T-helper 9 cell (primary cell): ENCODE data around the gene UNC13A.
"Not testable (repeated sequence)": the region's sequence is repeated elsewhere in the genome, so short reads cannot be mapped to it uniquely, and the experiment has no call there.

Experiments used
- DNase-seq: peaks from one replicate; pipeline ENCODE4 v3.0.0-alpha.2; 2020

The UNC13A gene

DNA sequence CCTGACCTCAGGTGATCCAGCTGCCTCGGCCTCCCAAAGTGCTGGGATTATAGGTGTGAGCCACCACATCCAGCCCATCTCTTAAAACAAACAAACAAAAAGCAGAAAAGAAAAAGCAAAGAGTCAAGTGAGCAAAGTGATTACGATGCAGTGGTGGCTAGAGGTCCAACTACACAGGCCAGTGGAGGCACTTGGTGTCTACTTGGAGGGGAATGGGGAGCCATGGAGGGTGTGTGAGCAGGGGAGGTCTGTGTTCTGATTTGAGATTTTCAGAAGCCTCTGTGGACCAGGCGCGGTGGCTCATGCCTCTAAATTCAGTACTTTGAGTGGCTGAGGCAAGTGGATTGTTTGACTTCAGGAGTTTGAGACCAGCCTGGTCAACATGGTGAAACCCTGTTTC, 126.1 kb downstream of the UNC13A start:
- DNase-seq: no peak

DNA sequence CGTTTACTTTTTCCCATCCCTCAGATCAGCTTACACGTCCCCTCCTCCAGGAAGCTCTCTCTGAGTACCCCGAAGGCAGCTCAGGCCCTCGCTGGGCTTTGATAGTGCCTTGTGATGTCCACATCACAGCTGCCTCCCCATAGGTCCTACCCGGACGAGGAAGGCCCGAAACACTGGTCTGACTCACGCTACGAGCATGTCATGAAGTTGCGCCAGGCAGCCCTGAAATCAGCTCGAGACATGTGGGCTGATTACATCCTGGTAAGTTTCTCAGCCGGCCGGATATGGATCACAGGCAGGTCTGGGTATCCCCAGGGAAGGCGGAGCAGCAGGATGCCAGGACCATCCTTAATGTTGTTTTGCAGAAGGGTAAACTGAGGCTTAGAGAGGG, 128.0 kb downstream of the UNC13A start:
- DNase-seq: no peak

DNA sequence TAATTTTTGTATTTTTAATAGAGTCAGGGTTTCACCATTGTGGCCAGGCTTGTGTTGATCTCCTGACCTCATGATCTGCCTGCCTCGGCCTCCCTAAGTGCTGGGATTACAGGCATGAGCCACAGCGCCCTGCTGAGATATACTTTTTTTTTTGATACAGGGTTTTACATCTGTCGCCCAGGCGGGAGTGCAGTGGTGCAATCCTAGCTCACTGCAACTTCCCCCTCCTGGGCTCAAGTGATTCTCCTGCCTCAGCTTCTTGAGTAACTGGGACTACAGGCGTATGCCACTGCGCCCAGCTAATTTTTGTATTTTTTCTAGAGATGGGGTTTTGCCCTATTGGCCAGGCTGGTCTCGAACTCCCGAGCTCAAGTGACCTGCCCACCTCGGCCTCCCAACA, 130.7 kb downstream of the UNC13A start:
- DNase-seq: no peak

DNA sequence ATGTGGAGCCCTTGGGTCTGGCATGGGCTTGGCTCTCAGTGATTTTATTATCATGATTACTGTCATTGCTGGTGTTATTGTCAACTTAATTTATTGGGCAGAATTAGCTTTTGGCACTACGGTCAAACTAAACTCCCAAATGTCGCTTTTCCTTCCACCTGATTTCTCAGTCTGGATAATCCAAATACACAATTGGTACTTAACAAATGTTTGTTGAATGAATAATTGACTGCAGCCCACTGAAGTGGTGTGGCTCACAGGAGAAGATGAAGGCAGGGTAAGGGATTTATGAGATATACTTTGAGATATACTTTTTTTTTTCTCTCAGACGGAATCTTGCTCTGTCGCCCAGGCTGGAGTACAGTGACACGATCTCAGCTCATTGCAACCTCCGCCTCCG, 131.2 kb downstream of the UNC13A start:
- no peak for DNase-seq

DNA sequence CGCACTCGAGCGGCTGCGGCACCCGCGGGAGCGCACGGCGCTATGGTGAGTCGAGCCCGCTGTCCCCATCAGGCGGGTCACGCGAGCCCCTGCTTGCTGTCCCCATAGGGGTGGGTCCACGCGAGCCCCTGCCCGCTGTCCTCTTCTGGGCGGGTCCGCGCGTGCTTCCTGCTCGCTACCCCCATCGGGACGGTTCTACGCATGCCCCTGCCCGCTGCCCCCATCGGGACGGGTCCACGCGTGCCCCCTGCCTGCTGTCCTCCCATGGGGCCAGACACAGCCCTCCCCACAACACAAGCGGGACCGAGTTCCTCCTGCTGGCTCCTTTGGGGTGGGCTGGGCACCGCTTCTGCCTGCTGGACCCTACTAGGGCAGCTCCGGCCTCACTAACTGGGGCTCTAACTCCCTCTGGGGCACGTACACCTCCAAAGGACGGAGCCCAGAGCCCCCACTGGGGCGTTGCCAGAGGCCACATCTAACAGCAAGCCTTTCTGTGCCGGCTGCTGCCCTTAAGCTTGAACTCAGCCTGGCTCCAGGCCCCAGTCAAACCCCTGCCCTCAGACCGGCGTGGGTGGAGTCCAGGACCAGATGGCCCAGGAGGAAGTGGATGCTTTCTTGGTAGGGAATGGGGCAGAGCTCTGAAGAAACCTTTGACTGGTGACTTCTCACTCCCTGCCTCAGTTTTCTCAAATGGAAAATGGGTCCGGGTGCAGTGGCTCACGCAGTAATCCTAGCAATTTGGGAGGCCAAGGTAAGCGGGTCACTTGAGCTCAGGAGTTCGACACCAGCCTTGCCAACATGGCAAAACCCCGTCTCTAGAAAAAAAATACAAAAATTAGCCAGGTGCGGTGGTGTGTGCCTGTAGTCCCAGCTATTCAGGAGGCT, 132.0 kb downstream of the UNC13A start:
- DNase-seq: no peak

DNA sequence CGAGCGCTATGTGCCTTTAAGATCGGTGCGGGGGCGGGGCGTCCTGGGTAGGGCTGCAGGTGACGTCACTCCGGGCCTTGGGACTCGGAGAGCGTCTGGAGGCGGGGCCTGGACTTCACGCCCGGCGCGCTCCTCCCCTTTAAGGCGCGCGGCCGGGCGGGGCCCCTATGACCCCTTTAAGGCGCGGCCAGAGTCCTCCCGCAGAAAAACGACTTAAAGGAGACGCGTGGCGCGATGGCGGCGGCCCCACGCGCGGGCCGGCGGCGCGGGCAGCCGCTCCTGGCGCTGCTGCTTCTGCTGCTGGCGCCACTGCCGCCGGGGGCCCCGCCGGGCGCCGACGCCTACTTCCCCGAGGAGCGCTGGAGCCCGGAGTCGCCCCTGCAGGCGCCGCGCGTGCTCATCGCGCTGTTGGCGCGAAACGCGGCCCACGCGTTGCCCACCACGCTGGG, 132.7 kb downstream of the UNC13A start, which contains the start of gene COLGALT1:
COLGALT1 (plus strand) TSS at position 170 of the 449 bp plus-strand sequence; CDS start at position 235, 65 bp downstream.
- DNase-seq: peak; percentile 98

DNA sequence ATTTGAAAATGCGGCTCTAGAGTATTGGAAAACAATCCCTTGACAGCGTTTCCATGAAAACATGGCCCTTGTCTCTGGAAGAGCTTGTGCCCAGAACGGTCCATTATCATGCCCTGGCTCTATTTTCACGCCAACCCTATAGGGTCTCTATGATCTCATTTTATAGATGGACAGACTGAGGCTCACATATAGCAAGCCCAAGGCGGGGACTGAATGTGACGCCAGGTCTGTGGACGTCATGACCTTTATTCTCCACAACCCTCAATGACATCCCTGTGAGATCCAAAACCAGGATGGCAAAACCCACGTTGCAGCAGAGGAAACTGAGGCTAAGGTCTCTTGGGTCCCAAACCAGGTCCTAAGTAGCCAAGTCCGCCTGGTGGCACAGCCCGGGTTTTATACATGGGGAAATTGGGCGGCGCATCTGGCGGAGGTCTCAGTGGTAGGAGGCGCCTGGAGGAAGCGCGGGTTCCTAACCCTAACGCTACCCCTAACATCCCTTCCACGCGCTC, 133.1 kb downstream of the UNC13A start:
- no peak for DNase-seq

DNA sequence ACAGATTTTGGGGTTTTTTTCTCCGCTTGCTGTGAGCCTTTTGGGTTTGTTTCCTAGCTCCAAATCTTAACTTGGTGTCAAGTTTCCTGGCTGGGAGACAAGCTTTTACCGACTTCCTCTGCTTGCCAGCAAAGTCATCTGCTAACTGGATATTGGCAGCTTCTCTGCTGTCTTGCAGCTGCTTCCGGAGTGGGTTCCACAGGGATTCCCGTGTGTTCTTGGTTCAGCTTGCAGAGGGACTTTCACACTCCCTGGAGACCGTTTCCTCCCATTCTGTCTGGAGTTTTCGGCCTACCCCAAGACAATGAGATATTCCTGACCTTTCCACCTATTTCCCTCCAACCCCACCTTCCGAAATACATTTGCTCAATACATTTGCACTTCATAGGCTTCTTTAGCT, 134.9 kb downstream of the UNC13A start:
- DNase-seq: no peak

DNA sequence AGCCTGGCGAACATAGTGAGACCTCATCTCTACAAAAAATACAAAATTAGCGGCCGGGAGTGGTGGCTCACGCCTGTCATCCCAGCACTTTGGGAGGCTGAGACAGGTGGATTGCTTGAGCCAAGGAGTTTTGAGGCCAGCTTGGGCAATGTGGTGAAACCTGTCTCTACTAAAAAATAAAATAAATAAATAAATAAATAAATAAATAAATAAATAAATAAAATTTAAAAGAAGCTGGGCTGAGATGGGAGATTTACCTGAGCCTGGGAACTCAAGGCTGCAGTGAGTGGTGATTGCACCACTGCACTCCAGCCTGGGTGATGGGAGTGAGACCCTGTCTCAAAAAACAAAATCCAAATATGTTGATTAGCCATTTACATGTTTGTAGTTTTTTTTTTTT, 135.4 kb downstream of the UNC13A start:
- DNase-seq: not testable (repeated sequence)
